Measurements from ENCODE around the gene DMTF1. TPM values are rescaled to one million over a fixed set of nuclear protein-coding genes. Genes with fewer than 3 reads are reported as not detected.
"Not testable (repeated sequence)": the region's sequence is repeated elsewhere in the genome, so short reads cannot be mapped to it uniquely, and the experiment has no call there.

DMTF1 gene
- total and polyA plus RNA-seq, 9 of the 15 experiments (the other 6 are each of a cell fraction or from before 2014, with no cell fraction given), result 25.7 to 208 (median 74.7) TPM

DNA sequence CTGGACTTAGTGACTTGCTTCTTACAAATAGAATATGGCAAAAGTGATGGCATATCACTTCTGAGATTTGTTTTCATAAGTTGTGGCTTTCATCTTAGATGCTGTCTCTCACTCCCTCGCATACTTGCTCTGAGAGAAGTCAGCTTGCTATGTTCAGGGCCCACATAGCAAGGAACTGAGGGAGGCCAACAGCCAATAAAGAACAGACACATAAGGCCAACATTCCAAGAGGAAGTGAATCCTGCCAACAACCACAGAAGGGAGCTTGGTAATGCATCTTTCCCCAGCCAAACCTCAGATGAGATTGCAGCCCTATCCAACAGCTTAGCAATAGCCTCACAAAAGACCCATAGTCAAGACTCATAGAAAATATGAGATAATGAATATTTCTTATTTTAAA lies 39.2 kb upstream of the DMTF1 start:
- no TSS peak for BruUV-seq (replicated peaks)
- 100% methylated on average over 1 of the region's 1 CpG for WGBS (ENCODE audit: insufficient coverage, low coverage, missing lambda C conversion rate)
- CTCF ChIA-PET (ENCODE audit: low intra/inter-chr PET ratio), result no interaction called here

GRCh38 chr7:87113904-87114303 lies 38.3 kb upstream of the DMTF1 start:
- not testable (repeated sequence) for H3K36me3 ChIP-seq (ENCODE audit: control insufficient read depth, insufficient read depth, low read length); DNase-seq (ENCODE audit: extremely low read depth in 1 of 4, low spot score in 3 of 4)
- 66% methylated on average over 3 of the region's 3 CpGs for WGBS (ENCODE audit: insufficient coverage, low coverage, missing lambda C conversion rate)
- TF ChIP-seq CC2D1A (IDR thresholded peaks at IDR 0.05) (peak; percentile 82; the same call in 1 of the 2 replicates), ZFP36 (IDR thresholded peaks at IDR 0.05; ENCODE audit: low read depth, low read length, partially characterized antibody) (peak; percentile 5), TRIM24 (IDR thresholded peaks at IDR 0.05) (peak in 1 of 2 experiments; percentile 65; a peak in 1 of 4 replicates), CBX3 (IDR thresholded peaks at IDR 0.05; ENCODE audit: borderline replicate concordance in 1 of 2, low read length in 2 of 2) (peak in 1 of 2 experiments; percentile 85; a peak in 1 of 3 replicates), YY1 (IDR thresholded peaks at IDR 0.05; ENCODE audit: borderline replicate concordance in 1 of 3, control insufficient read depth in 1 of 3, extremely low read depth in 1 of 3, insufficient read depth in 3 of 3, insufficient read length in 1 of 3, insufficient replicate concordance in 2 of 3, low read depth in 1 of 3, low read length in 2 of 3) (peak in 1 of 3 experiments; percentile 47), CHAMP1 (IDR thresholded peaks at IDR 0.05) (peak; percentile 84), ZNF431 (CRISPR knock-in tag; IDR thresholded peaks at IDR 0.05) (peak; percentile 99)
- TF ChIP-seq, protein P1, sequence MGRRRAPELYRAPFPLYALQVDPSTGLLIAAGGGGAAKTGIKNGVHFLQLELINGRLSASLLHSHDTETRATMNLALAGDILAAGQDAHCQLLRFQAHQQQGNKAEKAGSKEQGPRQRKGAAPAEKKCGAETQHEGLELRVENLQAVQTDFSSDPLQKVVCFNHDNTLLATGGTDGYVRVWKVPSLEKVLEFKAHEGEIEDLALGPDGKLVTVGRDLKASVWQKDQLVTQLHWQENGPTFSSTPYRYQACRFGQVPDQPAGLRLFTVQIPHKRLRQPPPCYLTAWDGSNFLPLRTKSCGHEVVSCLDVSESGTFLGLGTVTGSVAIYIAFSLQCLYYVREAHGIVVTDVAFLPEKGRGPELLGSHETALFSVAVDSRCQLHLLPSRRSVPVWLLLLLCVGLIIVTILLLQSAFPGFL (CRISPR knock-in tag; IDR thresholded peaks at IDR 0.05), result 0 out of 2 replicates have a peak, but pooled peaks have one; percentile 26

More for the DNA sequence above, 39.2 kb upstream of the DMTF1 start:
- Histone ChIP-seq H2AFZ (ENCODE audit: low read depth, low read length) (no peak overlapping the region), H3K4me2 (ENCODE audit: insufficient read depth, low read length) (no peak overlapping the region), H3K9me3 (replicated peaks; ENCODE audit: control insufficient read depth, insufficient read depth, low read depth, low read length) (peaks cover 11% of the 10 kb centered on the region), H3K4me3 (no peak overlapping the region), H3K79me2 (ENCODE audit: control insufficient read depth, insufficient read depth, low read length) (no peaks in the 10 kb centered on the region), H3K9me1 (ENCODE audit: control insufficient read depth, insufficient read depth, low read length) (no peaks in the 10 kb centered on the region), H3K9ac (ENCODE audit: insufficient read depth in 1 of 2, low read depth in 2 of 2, low read length in 2 of 2) (no peak overlapping the region), H4K20me1 (replicated peaks; ENCODE audit: control insufficient read depth, insufficient read depth, low read length) (no peaks in the 10 kb centered on the region), H3K4me1 (replicated peaks in 1 of 2; ENCODE audit: control insufficient read depth in 2 of 2, insufficient read depth in 2 of 2, low read length in 2 of 2) (peaks cover 7 to 27% of the 10 kb centered on the region in 2 experiments), H3K36me3 (ENCODE audit: control insufficient read depth, insufficient read depth, low read length) (no peaks in the 10 kb centered on the region), H3K27me3 (ENCODE audit: control insufficient read depth in 2 of 2, insufficient read depth in 2 of 2, low read length in 2 of 2) (no peaks in the 10 kb centered on the region), H3K27ac (ENCODE audit: extremely low read depth, low read depth, low read length) (no peak overlapping the region)
- in situ Hi-C loops (cut with MboI) (no loop called here), intact Hi-C loops (cut with micrococcal nuclease) (no loop called here)
- POLR2A ChIA-PET, result no interaction called here
- ATAC-seq (no peak), DNase-seq (ENCODE audit: extremely low read depth in 1 of 4, low spot score in 3 of 4) (no peak), FAIRE-seq (no peak)
- TF ChIP-seq SMAD2 (IDR thresholded peaks at IDR 0.05; ENCODE audit: low read depth, low read length) (no peak), ATF4 (CRISPR knock-in tag; IDR thresholded peaks at IDR 0.05) (no peak), SRF (CRISPR knock-in tag; IDR thresholded peaks at IDR 0.05) (no peak)

More at GRCh38 chr7:87113904-87114303, 38.3 kb upstream of the DMTF1 start:
- FAIRE-seq; ATAC-seq; CTCF ChIA-PET (ENCODE audit: low intra/inter-chr PET ratio); H3K9me1 ChIP-seq (ENCODE audit: control insufficient read depth, insufficient read depth, low read length); BruUV-seq (replicated peaks); H3K4me3 ChIP-seq; H4K20me1 ChIP-seq (replicated peaks; ENCODE audit: control insufficient read depth, insufficient read depth, low read length); in situ Hi-C loops (cut with MboI); H3K4me2 ChIP-seq (ENCODE audit: insufficient read depth, low read length); H3K79me2 ChIP-seq (ENCODE audit: control insufficient read depth, insufficient read depth, low read length); POLR2A ChIA-PET; H3K27ac ChIP-seq (ENCODE audit: extremely low read depth, low read depth, low read length); H3K9ac ChIP-seq (ENCODE audit: insufficient read depth in 1 of 2, low read depth in 2 of 2, low read length in 2 of 2); H3K27me3 ChIP-seq (ENCODE audit: control insufficient read depth in 2 of 2, insufficient read depth in 2 of 2, low read length in 2 of 2); intact Hi-C loops (cut with micrococcal nuclease); H2AFZ ChIP-seq (ENCODE audit: low read depth, low read length): not testable (repeated sequence)
- Histone ChIP-seq H3K4me1 (replicated peaks in 1 of 2; ENCODE audit: control insufficient read depth in 2 of 2, insufficient read depth in 2 of 2, low read length in 2 of 2) (peaks cover 0 to 19% of the 10 kb centered on the region in 2 experiments; a peak in 3 of 5 replicates), H3K9me3 (replicated peaks; ENCODE audit: control insufficient read depth, insufficient read depth, low read depth, low read length) (peaks cover 11% of the 10 kb centered on the region)

Data from K562 (cell line).